WTC11 (cell line): ENCODE results near the gene MEGF11. TPM values are rescaled to one million over a fixed set of nuclear protein-coding genes. Genes with fewer than 3 reads are reported as not detected.

Experiments
- ATAC-seq: fragments of 200-7000 bp; cut with Tn5 transposase; 2 replicates; pipeline ENCODE4 v1.10.0; 2021; ENCODE audit warnings: mild to moderate bottlenecking, moderate library complexity
- CTCF ChIA-PET: fragments of 300-600 bp; sonication (Branson Sonifier 250); formaldehyde crosslinking; loops from one replicate; lab custom pipeline; 2021; ENCODE audit warnings: antibody characterized with exemption; lab: Charles Lee
- POLR2A ChIA-PET: fragments of 350-600 bp; sonication (Branson Sonifier 250); formaldehyde crosslinking; loops from one replicate; lab custom pipeline; 2021; ENCODE audit warnings: antibody characterized with exemption; lab: Charles Lee
- DNase-seq: peaks from one replicate; pipeline ENCODE4 v3.0.0; 2021; ENCODE audit warnings: low spot score
- H3K27ac Mint-ChIP-seq: 2 replicates; pipeline ENCODE4 v1.8.0; 2021; ENCODE audit warnings: mixed read lengths
- H3K27me3 Mint-ChIP-seq: 2 replicates; pipeline ENCODE4 v1.8.0; 2021; ENCODE audit warnings: low read depth, mild to moderate bottlenecking, moderate library complexity, mixed read lengths
- H3K36me3 Mint-ChIP-seq: 2 replicates; pipeline ENCODE4 v1.8.0; 2021; ENCODE audit warnings: mixed read lengths
- H3K4me1 Mint-ChIP-seq: 2 replicates; pipeline ENCODE4 v1.8.0; 2022; ENCODE audit warnings: mixed read lengths
- H3K4me3 Mint-ChIP-seq: 2 replicates; pipeline ENCODE4 v1.8.0; 2021; ENCODE audit warnings: mild to moderate bottlenecking, moderate library complexity, mixed read lengths
- H3K9me3 Mint-ChIP-seq: 2 replicates; pipeline ENCODE4 v1.8.0; 2021; ENCODE audit warnings: mixed read lengths
- ATF1 ChIP-seq: sonication (generic); formaldehyde crosslinking; IDR thresholded peaks from 2 replicates; pipeline ENCODE4 v1.8.1; 2023; ENCODE audit warnings: mild to moderate bottlenecking, moderate library complexity, missing genetic modification reagents
- ETV6 ChIP-seq: sonication (generic); formaldehyde crosslinking; IDR thresholded peaks from 2 replicates; pipeline ENCODE4 v1.8.1; 2022; ENCODE audit warnings: mild to moderate bottlenecking, missing genetic modification reagents
- FOXJ3 ChIP-seq: sonication (generic); formaldehyde crosslinking; IDR thresholded peaks from 2 replicates; pipeline ENCODE4 v1.9.0; 2021; ENCODE audit warnings: missing genetic modification reagents, mild to moderate bottlenecking, borderline replicate concordance
- HMGXB4 ChIP-seq: sonication (generic); formaldehyde crosslinking; IDR thresholded peaks from 2 replicates; pipeline ENCODE4 v1.8.1; 2023; ENCODE audit warnings: mild to moderate bottlenecking, moderate library complexity, missing genetic modification reagents
- IRF2 ChIP-seq: sonication (generic); formaldehyde crosslinking; IDR thresholded peaks from 2 replicates; pipeline ENCODE4 v1.8.0; 2022; ENCODE audit warnings: low read depth, missing genetic modification reagents, borderline replicate concordance
- JUN ChIP-seq: sonication (generic); formaldehyde crosslinking; IDR thresholded peaks from 2 replicates; pipeline ENCODE4 v1.8.0; 2023; ENCODE audit warnings: mild to moderate bottlenecking, missing genetic modification reagents
- KAT7 ChIP-seq: sonication (generic); formaldehyde crosslinking; IDR thresholded peaks from 2 replicates; pipeline ENCODE4 v1.8.1; 2023; ENCODE audit warnings: missing genetic modification reagents, mild to moderate bottlenecking, borderline replicate concordance
- NR1H2 ChIP-seq: sonication (generic); formaldehyde crosslinking; IDR thresholded peaks from 2 replicates; pipeline ENCODE4 v1.9.0; 2021; ENCODE audit warnings: mild to moderate bottlenecking, moderate library complexity, missing genetic modification reagents
- OVOL2 ChIP-seq: fragments of 250-450 bp; sonication (Bioruptor Pico); IDR thresholded peaks from 2 replicates; pipeline ENCODE4 v1.9.0; 2021; ENCODE audit warnings: mild to moderate bottlenecking, borderline replicate concordance
- TEAD4 ChIP-seq: sonication (generic); formaldehyde crosslinking; IDR thresholded peaks from 2 replicates; pipeline ENCODE4 v1.8.0; 2022; ENCODE audit warnings: mild to moderate bottlenecking, missing genetic modification reagents
- TP53 ChIP-seq: sonication (generic); formaldehyde crosslinking; IDR thresholded peaks from 2 replicates; pipeline ENCODE4 v1.8.1; 2023; ENCODE audit warnings: mild to moderate bottlenecking, missing genetic modification reagents
- ZNF281 ChIP-seq: sonication (generic); formaldehyde crosslinking; IDR thresholded peaks from 2 replicates; pipeline ENCODE4 v1.8.0; 2023; ENCODE audit warnings: mild to moderate bottlenecking, missing genetic modification reagents
- ZNF317 ChIP-seq: sonication (generic); formaldehyde crosslinking; IDR thresholded peaks from 2 replicates; pipeline ENCODE4 v1.8.1; 2023; ENCODE audit warnings: low read depth, mild to moderate bottlenecking, moderate library complexity, missing genetic modification reagents, borderline replicate concordance
- ZNF416 ChIP-seq: fragments of 250-450 bp; sonication (Bioruptor Pico); IDR thresholded peaks from 2 replicates; pipeline ENCODE4 v1.9.0; 2021; ENCODE audit warnings: mild to moderate bottlenecking, inconsistent platforms
- total RNA-seq: library from RNA; stranded (reverse); gene quantifications from 3 replicates; pipeline ENCODE4 v1.2.3, GENCODE V29; 2021
- TF ChIP-seq, protein P1 (sequence below): sonication (generic); formaldehyde crosslinking; IDR thresholded peaks from 2 replicates; pipeline ENCODE4 v1.8.1; 2022; ENCODE audit warnings: low read depth, missing genetic modification reagents, borderline replicate concordance
- TF ChIP-seq, protein P2 (sequence below): fragments of 200-600 bp; IDR thresholded peaks from 2 replicates; pipeline ENCODE4 v1.8.0; 2022; ENCODE audit warnings: antibody characterized with exemption
- TF ChIP-seq, protein P3 (sequence below): fragments of 250-450 bp; sonication (Bioruptor Pico); IDR thresholded peaks from 2 replicates; pipeline ENCODE4 v1.8.0; 2021; ENCODE audit warnings: mild to moderate bottlenecking

Gene MEGF11
- total RNA-seq, 1 experiment from 2014 or later, result 3.3 TPM

DNA sequence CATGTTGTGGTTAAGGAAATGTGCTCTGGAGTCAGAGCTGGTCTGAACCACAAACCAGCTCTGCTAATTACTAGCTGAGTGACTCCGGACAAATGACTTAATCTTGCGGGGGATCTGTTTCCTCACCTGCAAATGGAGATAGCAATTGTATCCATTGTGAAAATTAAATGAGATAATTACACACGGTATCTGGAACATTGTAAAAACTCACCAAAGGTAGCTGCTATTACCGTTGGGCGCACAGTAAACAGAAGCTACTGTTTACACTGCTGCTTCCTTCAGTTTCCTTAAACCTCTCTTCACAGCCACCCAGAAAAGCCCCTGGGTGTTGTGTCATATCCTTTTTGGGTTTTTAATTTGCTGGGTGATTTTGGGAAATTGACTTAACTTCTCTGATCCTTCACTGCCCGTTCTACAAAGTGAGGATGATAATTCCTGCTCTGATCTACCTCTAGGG is 107.8 kb downstream of the MEGF11 start:
- Mint-ChIP-seq H3K27ac (no peak overlapping the region), H3K9me3 (no peaks in the 10 kb centered on the region)
- DNase-seq (no peak), ATAC-seq (no peak)
- TF ChIP-seq FOXJ3 (CRISPR knock-in tag), result no peak
- TF ChIP-seq ZNF317 (CRISPR knock-in tag), result no peak
- TF ChIP-seq KAT7, result no peak
- TF ChIP-seq ZNF416 (CRISPR knock-in tag), result no peak
- TF ChIP-seq OVOL2, result no peak
- no peak for TF ChIP-seq TP53 (CRISPR knock-in tag)
- no peak for TF ChIP-seq NR1H2 (CRISPR knock-in tag)
- no peak for TF ChIP-seq JUN (CRISPR knock-in tag)
- no peak for TF ChIP-seq ZNF281 (CRISPR knock-in tag)
- TF ChIP-seq IRF2 (CRISPR knock-in tag), result no peak
- TF ChIP-seq, all 79 proteins: peak for 0
- Mint-ChIP-seq H3K4me1 (peaks cover 17% of the 10 kb centered on the region), H3K27me3 (no peaks in the 10 kb centered on the region; the same call in 1 of the 2 replicates), H3K36me3 (no peaks in the 10 kb centered on the region), H3K4me3 (no peak overlapping the region)
- POLR2A ChIA-PET, result no interaction called here
- CTCF ChIA-PET, result interaction anchor here (0.8 to 1.1 kb wide), 4 partner anchors 43 to 229 kb away, joined by 3 to 5 read pairs (median 4); no protein-coding TSS in a partner anchor

DNA sequence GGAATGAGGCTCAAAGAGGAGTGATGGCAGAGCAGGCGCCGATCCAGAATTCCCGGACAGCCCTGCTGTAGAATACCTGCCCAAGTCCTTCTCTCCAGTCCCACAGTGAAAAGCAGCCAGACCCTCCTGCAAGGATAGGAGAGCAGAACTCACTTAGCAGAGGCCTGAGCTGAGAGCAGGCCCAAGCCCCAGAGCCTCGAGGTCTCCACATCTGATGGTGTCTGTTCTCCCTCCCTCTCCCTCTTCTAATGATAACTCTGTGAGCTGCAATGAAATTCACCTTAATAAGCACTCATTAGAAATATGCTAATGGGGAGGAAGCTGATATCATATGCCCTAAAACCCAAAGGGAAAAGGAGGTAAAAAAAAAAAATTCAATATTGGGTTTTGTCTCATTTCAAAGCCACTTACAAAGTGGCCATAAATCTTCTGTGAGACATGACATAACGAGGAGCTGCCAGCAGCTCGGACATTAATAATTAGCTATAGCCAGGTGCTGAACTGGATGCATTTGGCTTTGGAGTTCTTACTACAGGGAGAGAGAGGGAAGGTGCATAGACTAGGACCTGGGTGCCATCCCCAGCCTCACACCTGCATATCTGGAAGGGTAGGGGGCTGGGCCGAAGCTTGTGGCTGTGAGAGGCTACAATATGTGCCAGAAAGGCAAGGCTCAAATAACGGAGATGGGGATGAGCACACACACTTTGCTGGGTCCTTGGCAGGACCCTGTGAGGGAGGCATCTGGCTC is 108.4 kb downstream of the MEGF11 start:
- Mint-ChIP-seq H3K27ac (no peak overlapping the region), H3K4me3 (no peak overlapping the region), H3K36me3 (no peaks in the 10 kb centered on the region)

More for the DNA sequence above, 108.4 kb downstream of the MEGF11 start:
- no peaks in the 10 kb centered on the region; the same call in 1 of the 2 replicates for H3K27me3 Mint-ChIP-seq
- H3K9me3 Mint-ChIP-seq, result no peaks in the 10 kb centered on the region
- ATAC-seq (no peak), DNase-seq (no peak)
- CTCF ChIA-PET, result interaction anchor here (0.8 to 1.5 kb wide), 6 partner anchors 36 to 229 kb away, joined by 3 to 5 read pairs (median 4); no protein-coding TSS in a partner anchor
- TF ChIP-seq, protein P1, sequence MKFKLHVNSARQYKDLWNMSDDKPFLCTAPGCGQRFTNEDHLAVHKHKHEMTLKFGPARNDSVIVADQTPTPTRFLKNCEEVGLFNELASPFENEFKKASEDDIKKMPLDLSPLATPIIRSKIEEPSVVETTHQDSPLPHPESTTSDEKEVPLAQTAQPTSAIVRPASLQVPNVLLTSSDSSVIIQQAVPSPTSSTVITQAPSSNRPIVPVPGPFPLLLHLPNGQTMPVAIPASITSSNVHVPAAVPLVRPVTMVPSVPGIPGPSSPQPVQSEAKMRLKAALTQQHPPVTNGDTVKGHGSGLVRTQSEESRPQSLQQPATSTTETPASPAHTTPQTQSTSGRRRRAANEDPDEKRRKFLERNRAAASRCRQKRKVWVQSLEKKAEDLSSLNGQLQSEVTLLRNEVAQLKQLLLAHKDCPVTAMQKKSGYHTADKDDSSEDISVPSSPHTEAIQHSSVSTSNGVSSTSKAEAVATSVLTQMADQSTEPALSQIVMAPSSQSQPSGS, result no peak
- TF ChIP-seq, protein P2, sequence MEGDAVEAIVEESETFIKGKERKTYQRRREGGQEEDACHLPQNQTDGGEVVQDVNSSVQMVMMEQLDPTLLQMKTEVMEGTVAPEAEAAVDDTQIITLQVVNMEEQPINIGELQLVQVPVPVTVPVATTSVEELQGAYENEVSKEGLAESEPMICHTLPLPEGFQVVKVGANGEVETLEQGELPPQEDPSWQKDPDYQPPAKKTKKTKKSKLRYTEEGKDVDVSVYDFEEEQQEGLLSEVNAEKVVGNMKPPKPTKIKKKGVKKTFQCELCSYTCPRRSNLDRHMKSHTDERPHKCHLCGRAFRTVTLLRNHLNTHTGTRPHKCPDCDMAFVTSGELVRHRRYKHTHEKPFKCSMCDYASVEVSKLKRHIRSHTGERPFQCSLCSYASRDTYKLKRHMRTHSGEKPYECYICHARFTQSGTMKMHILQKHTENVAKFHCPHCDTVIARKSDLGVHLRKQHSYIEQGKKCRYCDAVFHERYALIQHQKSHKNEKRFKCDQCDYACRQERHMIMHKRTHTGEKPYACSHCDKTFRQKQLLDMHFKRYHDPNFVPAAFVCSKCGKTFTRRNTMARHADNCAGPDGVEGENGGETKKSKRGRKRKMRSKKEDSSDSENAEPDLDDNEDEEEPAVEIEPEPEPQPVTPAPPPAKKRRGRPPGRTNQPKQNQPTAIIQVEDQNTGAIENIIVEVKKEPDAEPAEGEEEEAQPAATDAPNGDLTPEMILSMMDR, result no peak
- TF ChIP-seq, protein P3, sequence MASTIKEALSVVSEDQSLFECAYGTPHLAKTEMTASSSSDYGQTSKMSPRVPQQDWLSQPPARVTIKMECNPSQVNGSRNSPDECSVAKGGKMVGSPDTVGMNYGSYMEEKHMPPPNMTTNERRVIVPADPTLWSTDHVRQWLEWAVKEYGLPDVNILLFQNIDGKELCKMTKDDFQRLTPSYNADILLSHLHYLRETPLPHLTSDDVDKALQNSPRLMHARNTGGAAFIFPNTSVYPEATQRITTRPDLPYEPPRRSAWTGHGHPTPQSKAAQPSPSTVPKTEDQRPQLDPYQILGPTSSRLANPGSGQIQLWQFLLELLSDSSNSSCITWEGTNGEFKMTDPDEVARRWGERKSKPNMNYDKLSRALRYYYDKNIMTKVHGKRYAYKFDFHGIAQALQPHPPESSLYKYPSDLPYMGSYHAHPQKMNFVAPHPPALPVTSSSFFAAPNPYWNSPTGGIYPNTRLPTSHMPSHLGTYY (CRISPR knock-in tag), result no peak
- TF ChIP-seq HMGXB4, result no peak
- TF ChIP-seq ATF1 (CRISPR knock-in tag), result no peak
- TF ChIP-seq TEAD4 (CRISPR knock-in tag), result no peak
- no peak for TF ChIP-seq ETV6
- TF ChIP-seq, all 79 proteins: peak for 0
- peaks cover 15% of the 10 kb centered on the region for H3K4me1 Mint-ChIP-seq
- POLR2A ChIA-PET, result interaction anchor here (0.7 kb wide), 1 partner anchor 31 kb away, joined by 3 read pairs; no protein-coding TSS in a partner anchor
